ENCODE results near the gene KCNH5. TPM values are rescaled to one million over a fixed set of nuclear protein-coding genes. Genes with fewer than 3 reads are reported as not detected.
"Not testable (repeated sequence)": the region's sequence is repeated elsewhere in the genome, so short reads cannot be mapped to it uniquely, and the experiment has no call there.

Gene KCNH5
- total RNA-seq, 1 donor from 2014 or later = not detected

GRCh38 chr14:62778310-62778709 is 266.9 kb downstream of the KCNH5 start:
- ATAC-seq (ENCODE audit: poor library complexity) (no peak), DNase-seq (no peak)
- intact Hi-C loops (cut with DNase I) = no loop called here

DNA sequence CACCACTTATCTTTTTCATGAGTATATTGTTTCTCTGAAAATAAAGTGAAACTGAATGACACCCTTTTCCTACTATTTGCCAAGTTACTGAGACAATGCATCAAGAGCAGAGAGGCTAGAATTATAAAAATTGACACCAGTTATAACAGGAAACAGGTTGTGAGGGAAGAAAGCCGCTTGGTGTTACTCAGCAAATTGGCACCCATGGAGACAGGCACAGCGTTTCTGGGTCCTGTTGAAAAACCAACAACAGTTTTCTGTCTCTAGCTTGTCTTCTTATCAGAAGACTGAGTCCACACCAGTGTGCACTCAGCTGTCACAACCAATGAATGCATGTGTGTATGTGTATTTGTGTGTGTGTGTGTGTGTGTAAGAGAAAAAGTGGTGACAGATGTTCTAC is 267.7 kb downstream of the KCNH5 start:
- DNase-seq (no peak), ATAC-seq (ENCODE audit: poor library complexity) (no peak)
- intact Hi-C loops (cut with DNase I) = no loop called here

GRCh38 chr14:62776300-62776699 is 269.0 kb downstream of the KCNH5 start:
- intact Hi-C loops (cut with DNase I) = no loop called here
- ATAC-seq (ENCODE audit: poor library complexity) (no peak), DNase-seq (no peak)

DNA sequence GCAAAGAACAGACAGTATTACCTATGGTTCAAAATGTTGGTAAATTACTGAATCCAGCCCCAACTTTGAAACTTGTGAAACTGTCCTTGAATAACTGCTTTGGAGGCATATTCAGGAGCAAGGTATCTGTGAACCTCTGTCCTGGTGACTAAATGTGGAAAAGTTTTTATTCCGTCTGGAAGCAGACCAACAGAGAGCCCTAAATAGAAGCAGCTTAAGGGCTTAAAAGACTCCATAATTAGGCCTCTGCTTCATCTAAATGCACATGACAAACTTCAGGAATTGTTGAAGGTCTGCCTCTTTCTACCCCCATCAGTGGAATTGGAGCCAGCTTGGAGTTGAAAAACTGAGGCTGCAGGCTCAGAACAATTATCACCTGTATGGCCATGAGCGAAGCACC is 276.5 kb downstream of the KCNH5 start:
- DNase-seq = no peak
- intact Hi-C loops (cut with DNase I) = no loop called here
- no peak for ATAC-seq (ENCODE audit: poor library complexity)

- no peak for DNase-seq
- intact Hi-C loops (cut with DNase I) = no loop called here
- no peak for ATAC-seq (ENCODE audit: poor library complexity)
Observed at GRCh38 chr14:62763951-62764350, 281.3 kb downstream of the KCNH5 start.

DNA sequence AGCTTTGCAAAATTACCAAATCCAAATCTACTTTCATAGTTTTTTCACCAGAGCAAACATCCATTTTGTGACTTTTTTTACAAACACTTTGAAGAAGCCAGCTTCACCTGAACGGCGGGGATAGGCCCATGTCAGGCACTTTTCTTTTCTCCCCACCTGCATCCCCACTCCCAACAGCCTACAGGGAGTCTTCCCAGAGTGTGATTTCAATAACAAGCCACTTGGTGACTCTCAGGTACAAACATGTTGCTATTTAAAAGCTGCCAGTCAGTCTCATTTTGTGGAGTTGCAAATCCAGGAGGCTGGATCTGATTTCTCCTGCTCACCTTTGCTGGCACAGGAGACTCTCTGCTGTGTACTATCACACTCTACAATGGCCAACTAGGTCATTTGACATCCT is 285.5 kb downstream of the KCNH5 start:
- DNase-seq (no peak), ATAC-seq (ENCODE audit: poor library complexity) (no peak)
- intact Hi-C loops (cut with DNase I) = no loop called here

DNA sequence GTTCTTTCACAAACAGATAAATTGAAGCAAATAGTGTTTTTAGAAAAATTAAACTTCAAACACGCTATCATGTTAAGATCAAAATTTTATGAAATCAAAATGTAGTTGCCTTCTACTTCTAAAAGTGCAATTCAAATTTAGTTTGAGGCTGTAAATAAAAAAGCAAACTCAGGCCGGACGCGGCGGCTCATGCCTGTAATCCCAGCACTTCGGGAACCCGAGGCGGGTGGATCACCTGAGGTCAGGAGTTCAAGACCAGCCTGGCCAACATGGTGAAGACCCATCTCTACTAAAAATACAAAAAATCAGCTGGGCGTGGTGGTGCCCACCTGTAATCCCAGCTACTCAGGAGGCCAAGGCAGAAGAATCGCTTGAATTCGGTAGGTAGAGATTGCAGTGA is 298.4 kb downstream of the KCNH5 start:
- DNase-seq; intact Hi-C loops (cut with DNase I); ATAC-seq (ENCODE audit: poor library complexity): not testable (repeated sequence)

- intact Hi-C loops (cut with DNase I) = no loop called here
- ATAC-seq (ENCODE audit: poor library complexity) (no peak), DNase-seq (no peak)
Observed at GRCh38 chr14:62745496-62745895, 299.8 kb downstream of the KCNH5 start.

DNA sequence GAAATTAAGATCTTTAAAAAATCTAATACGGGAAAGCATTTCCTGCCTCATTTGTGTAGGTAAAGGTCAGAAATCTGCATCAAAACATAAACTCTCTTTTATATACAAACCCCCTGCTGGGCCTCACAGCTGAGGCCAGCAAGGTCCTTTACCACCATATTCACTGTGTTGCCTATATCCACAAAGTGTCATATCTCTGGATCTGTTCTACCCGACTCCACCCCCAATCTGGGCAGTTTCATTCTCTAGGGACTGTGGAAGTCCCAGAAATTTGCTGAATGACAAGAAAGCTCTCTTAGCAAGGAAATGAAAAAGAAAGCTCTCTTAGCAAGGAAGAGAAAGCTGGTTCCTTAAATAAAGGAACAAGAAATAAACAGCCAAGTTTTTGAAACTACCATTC is 301.7 kb downstream of the KCNH5 start:
- intact Hi-C loops (cut with DNase I) = no loop called here
- no peak for ATAC-seq (ENCODE audit: poor library complexity)
- no peak for DNase-seq

DNA sequence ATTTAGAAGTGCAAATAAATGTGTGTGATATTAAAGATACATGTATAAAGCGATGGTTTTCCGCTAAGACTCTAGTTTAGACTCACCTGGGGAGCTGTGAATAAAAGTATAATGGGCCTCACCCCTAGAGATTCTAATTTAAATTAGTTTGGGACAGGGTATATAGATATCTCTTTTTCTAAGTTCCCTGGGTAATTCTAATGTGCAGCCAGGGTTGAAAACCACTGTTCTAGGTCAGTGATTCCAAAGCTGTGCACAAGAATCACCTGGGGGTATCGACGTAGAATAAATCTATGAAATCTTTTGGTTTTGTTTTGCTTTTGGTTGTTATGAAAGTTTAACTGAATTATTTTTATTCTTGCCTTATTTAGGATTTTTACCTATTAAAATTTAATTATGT is 302.1 kb downstream of the KCNH5 start:
- intact Hi-C loops (cut with DNase I) = no loop called here
- DNase-seq (no peak), ATAC-seq (ENCODE audit: poor library complexity) (no peak)

DNA sequence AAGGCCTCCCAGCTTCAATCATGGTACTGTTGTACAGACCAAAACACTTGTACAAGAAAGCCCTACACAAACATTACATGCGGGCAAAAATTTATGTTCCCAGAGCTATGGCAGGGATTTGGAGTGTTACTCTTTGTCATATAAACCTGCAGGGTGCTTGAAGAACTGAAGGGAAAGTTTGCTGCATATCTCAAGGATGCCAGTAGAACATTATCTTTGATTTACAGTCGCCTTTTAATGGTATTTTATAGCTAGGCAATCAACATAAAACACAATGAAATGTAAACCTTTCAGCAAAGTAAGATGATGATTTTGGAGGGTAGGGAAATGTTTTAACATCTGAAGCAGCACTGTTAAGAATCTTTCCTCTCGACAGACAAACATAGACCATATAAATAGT is 305.6 kb downstream of the KCNH5 start:
- intact Hi-C loops (cut with DNase I) = no loop called here
- DNase-seq (no peak), ATAC-seq (ENCODE audit: poor library complexity) (no peak)

GRCh38 chr14:62736048-62737043 is 308.9 kb downstream of the KCNH5 start:
- no peak for DNase-seq
- no peak for ATAC-seq (ENCODE audit: poor library complexity)
- intact Hi-C loops (cut with DNase I) = no loop called here

GRCh38 chr14:62734831-62735230 is 310.4 kb downstream of the KCNH5 start:
- ATAC-seq (ENCODE audit: poor library complexity) = no peak
- intact Hi-C loops (cut with DNase I) = no loop called here
- DNase-seq = no peak

DNA sequence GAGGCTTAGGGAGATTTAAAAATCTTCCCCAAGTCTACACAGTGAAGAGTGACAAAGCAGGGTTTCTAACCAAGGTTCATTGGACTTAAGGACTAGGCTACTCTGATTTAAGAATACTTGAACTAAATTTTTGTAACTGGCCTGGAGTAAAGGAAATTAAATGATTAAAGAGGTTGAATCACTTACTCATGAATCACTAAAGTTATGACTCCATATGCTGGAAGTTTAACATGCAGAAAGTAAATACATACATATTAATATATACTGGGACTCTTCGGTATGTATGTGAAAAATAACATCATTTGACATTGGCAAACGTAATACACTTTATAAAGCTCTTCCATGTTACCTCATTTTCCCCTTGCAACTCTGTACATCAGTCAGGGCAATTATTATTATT is 322.9 kb downstream of the KCNH5 start:
- intact Hi-C loops (cut with DNase I) = no loop called here
- DNase-seq (no peak), ATAC-seq (ENCODE audit: poor library complexity) (no peak)

DNA sequence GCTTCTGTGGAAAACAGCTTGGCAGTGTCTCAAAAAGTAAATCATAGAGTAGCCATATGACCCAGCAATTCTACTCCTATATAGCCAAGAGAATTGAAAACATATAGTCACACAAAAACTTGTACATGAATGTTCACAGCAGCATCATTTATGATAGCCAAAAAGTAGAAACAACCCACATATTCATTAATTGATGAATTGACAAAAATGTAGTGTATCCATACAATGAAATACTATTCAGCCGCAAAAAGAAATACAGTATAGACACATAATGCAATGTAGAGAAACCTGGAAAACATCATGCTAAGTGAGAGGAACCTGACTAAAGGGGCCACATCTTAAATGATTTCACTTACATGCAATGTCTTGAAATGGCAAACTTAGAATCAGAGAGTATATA is 326.6 kb downstream of the KCNH5 start:
- intact Hi-C loops (cut with DNase I) = no loop called here
- ATAC-seq (ENCODE audit: poor library complexity) = no peak
- DNase-seq = no peak

DNA sequence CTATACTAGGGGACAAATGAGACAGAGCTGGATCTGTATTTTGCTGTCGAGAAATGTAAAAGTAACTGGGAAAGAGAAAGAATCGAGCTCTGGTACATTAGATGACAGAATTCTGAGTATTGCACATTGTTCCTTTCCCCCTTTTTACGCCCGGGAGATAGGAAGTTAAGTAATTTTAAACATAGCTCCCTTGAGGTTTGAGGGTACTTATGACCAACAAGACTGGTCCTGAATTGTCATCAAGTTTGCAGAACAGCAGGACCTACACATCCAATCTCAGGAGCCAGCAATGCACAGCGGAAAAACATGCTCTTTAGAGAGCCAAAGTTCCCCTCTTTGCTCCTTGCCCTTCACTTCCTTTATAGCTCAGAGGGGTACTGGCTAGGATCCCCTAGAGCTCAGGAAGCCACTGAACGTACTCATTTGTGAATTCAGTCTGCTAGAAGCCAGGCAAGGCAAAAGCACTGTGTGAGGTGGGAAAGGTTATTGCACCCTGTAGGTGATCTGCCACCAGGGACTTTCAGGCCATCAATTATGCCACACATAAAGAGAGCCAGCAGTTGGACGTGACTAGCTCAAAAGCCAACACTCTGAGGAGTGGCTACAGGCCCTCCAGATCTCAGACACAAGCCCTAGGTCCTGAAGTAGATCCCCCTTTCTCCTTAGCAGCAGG is 333.8 kb downstream of the KCNH5 start:
- intact Hi-C loops (cut with DNase I) = no loop called here
- ATAC-seq (ENCODE audit: poor library complexity) (no peak), DNase-seq (no peak)

GRCh38 chr14:62710811-62711210 is 334.4 kb downstream of the KCNH5 start:
- DNase-seq (no peak), ATAC-seq (ENCODE audit: poor library complexity) (no peak)
- intact Hi-C loops (cut with DNase I) = no loop called here

- DNase-seq (no peak), ATAC-seq (ENCODE audit: poor library complexity) (no peak)
- intact Hi-C loops (cut with DNase I) = no loop called here
Observed at GRCh38 chr14:62709773-62710172, 335.5 kb downstream of the KCNH5 start.

DNA sequence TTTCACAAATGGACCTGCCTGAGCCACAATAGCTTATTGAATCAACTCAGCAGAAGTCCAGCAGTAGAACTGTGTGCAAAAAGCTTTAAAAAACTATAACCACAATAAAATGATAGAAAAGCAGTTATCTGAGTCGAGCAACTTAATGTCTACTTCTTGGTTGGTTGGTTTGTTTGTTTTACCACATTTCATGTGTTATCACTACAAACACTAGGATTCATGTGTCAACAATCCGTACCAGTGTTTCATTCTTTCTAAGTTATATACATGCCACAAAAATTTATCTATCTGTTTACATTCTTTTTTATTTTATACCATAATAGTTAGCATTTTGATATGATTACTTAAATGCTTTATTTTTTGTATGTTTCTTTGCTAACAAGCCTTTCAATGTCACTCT is 339.0 kb downstream of the KCNH5 start:
- intact Hi-C loops (cut with DNase I) = no loop called here
- ATAC-seq (ENCODE audit: poor library complexity) = no peak
- DNase-seq = no peak

GRCh38 chr14:62697461-62697860 is 347.8 kb downstream of the KCNH5 start:
- DNase-seq (no peak), ATAC-seq (ENCODE audit: poor library complexity) (no peak)
- intact Hi-C loops (cut with DNase I) = no loop called here
